Breast epithelium (tissue), 3 donors: ENCODE results near the gene CLVS2.

Experiments used
- CTCF ChIP-seq, 3 donors: fragments of 450-650 bp; IDR thresholded peaks; one replicate each; pipeline ENCODE4 v1.5.1; 2016 to 2017; ENCODE audit warnings: antibody characterized with exemption in 3 of 3, mild to moderate bottlenecking in 3 of 3, moderate library complexity in 3 of 3
- POLR2A ChIP-seq: fragments of 450-650 bp; IDR thresholded peaks from one replicate; pipeline ENCODE4 v1.6.1; 2016; ENCODE audit warnings: antibody characterized with exemption, mild to moderate bottlenecking, moderate library complexity
- POLR2AphosphoS5 ChIP-seq, 3 donors: sonication (generic); formaldehyde crosslinking; IDR thresholded peaks; one replicate each; pipeline ENCODE4 v1.6.1; 2017; ENCODE audit warnings: antibody characterized with exemption in 3 of 3

- TF ChIP-seq CTCF (IDR thresholded peaks at IDR 0.05) (no peak), POLR2A (no peak), POLR2AphosphoS5 (IDR thresholded peaks at IDR 0.05) (no peak)
Observed at GRCh38 chr6:123001540-123001939, 5.5 kb downstream of the CLVS2 start.
